Neural progenitor cell (in vitro differentiated cells): ENCODE data around the gene IL36RN.

ENCODE experiments used
- CTCF ChIP-seq: fragments of 200-600 bp; sonication (generic); IDR thresholded peaks from 2 replicates; pipeline ENCODE4 v1.5.1; 2017; ENCODE audit warnings: antibody characterized with exemption, mild to moderate bottlenecking
- EZH2phosphoT487 ChIP-seq: fragments of 200-600 bp; sonication (generic); IDR thresholded peaks from 2 replicates; pipeline ENCODE4 v1.6.1; 2017; ENCODE audit warnings: antibody characterized with exemption

GRCh38 chr2:113089916-113090315 is 30.9 kb downstream of the IL36RN start:
- TF ChIP-seq CTCF (no peak), EZH2phosphoT487 (no peak)
